ENCODE data around the gene TMEM9. TPM values are rescaled to one million over a fixed set of nuclear protein-coding genes. Genes with fewer than 3 reads are reported as not detected.
A peak's percentile ranks its signal among the peaks of the same experiment; 100 is the strongest.

The TMEM9 gene
- total RNA-seq, 2 donors from 2014 or later: 131 to 164 TPM

DNA sequence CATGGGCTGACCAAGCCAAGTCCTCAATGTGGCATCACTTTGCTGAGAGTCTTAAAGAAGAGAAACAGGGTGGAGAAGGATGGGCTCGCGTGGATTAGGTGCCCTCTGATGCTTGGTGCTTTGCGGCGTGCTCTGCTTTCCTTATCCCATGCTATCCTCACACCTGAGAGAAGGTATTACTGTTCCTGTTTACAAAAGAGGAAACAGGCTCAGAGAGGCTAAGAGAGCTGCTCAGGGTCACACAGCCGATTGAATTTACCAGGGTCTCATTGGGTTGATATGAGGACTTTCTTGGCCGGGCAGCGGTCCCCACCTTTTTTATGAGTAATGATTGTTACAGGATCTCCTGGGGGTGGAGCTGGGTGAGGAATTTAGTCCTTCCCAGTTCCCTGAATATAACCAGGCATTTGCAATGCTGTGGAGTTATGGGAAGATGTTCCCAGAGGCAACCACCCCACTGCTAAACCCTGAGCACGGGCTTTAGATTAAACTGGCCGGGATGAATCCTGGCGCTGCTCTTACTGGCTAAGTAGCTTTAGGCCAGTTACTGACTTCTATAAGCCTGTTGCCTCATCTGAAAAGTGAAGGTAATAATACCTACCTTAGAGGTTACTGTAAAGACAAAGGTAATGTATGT, 31.8 kb downstream of the TMEM9 start:
- intact Hi-C loops (cut with DNase I): no loop called here
- no peak for DNase-seq (ENCODE audit: low spot score)
- H3K9me3 ChIP-seq: no peaks in the 10 kb centered on the region
- 79% methylated on average over 10 of the region's 10 CpGs for WGBS
- no peak overlapping the region for H3K27ac ChIP-seq
- TF ChIP-seq, protein P1, sequence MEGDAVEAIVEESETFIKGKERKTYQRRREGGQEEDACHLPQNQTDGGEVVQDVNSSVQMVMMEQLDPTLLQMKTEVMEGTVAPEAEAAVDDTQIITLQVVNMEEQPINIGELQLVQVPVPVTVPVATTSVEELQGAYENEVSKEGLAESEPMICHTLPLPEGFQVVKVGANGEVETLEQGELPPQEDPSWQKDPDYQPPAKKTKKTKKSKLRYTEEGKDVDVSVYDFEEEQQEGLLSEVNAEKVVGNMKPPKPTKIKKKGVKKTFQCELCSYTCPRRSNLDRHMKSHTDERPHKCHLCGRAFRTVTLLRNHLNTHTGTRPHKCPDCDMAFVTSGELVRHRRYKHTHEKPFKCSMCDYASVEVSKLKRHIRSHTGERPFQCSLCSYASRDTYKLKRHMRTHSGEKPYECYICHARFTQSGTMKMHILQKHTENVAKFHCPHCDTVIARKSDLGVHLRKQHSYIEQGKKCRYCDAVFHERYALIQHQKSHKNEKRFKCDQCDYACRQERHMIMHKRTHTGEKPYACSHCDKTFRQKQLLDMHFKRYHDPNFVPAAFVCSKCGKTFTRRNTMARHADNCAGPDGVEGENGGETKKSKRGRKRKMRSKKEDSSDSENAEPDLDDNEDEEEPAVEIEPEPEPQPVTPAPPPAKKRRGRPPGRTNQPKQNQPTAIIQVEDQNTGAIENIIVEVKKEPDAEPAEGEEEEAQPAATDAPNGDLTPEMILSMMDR (IDR thresholded peaks at IDR 0.05): no peak
- TF ChIP-seq POLR2A (IDR thresholded peaks at IDR 0.05): no peak
- TF ChIP-seq POLR2AphosphoS5 (IDR thresholded peaks at IDR 0.05): no peak
- no peaks in the 10 kb centered on the region for H3K36me3 ChIP-seq
- no peaks in the 10 kb centered on the region for H3K4me1 ChIP-seq (replicated peaks)
- no peak overlapping the region for H3K4me3 ChIP-seq
- H3K27me3 ChIP-seq (replicated peaks; ENCODE audit: insufficient read depth): no peaks in the 10 kb centered on the region

DNA sequence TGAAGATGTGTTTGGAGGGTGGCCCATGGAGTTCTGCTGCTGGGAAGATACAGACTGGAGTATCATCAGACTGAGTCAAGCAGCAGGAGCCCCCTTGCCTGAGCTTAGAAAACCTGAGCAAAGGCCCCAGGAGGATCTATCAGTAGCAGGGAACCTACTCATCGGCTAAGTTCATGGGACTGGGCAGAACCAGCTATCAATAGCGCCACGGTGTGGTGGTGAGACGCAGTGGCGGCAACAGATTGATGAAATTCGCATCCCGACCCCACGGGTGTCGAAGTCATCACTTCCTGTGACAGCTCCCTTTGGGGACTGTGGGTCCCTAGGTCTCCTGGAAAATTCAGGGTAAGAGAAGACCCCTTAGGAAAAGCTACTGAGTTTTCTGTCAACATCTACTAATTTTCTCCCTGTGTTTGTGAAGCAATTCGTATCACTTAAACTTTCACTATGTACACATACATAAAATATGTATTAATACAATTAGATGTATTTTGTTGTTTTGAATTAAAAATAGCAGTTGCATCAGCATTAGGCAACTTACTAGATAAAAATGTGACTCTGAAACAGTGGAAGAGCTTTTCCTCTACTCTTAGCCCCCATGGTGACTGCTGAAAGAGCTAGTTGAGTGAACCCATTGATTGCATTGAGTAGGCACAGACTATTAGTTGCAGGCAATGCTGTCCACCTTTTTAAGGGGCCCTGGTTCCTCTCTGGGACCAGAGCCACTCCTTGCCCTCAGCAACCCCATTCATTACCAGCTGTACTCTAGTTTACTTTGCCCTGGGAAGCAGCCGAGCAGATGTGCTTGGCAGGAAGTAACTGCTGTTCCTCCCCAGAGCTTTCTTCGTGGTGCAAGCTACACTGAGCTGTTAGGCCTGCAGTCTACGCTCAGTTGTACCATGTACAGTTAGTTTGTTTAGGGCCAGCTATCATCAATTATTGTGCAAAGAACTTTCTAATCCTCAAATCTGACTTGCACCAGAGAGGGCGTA, 34.8 kb downstream of the TMEM9 start:
- H3K9me3 ChIP-seq: no peaks in the 10 kb centered on the region
- H3K4me3 ChIP-seq: no peak overlapping the region
- no peak for DNase-seq (ENCODE audit: low spot score)
- H3K4me1 ChIP-seq (replicated peaks): no peaks in the 10 kb centered on the region
- no peak overlapping the region for H3K27ac ChIP-seq
- H3K27me3 ChIP-seq (replicated peaks; ENCODE audit: insufficient read depth): no peaks in the 10 kb centered on the region
- H3K36me3 ChIP-seq: no peaks in the 10 kb centered on the region
- intact Hi-C loops (cut with DNase I): no loop called here
- 32% methylated on average over 14 of the region's 14 CpGs for WGBS
- no peak for TF ChIP-seq POLR2A (IDR thresholded peaks at IDR 0.05)
- TF ChIP-seq, protein P1 (IDR thresholded peaks at IDR 0.05): peak in 2 of 4 experiments; percentile 21 to 43
- no peak for TF ChIP-seq POLR2AphosphoS5 (IDR thresholded peaks at IDR 0.05)

DNA sequence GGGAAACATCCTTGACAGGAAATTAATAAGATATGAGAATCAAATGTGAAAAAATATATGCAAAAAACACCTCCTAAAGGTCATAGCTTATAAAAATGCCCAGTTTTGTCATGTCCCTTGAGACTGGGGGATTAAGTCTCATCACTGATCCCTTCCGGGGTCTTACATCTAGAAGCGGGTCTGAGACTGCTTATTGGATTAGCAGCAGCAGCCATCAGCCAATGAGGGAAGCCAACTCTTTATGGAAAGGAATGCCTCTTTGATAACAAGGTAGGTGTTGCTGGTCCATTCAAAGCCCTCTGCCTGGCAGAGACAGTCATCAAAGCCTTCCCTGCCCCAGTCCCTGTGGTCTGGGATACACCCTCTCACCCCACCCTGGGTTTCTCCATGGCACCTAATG, 38.2 kb downstream of the TMEM9 start:
- H3K27ac ChIP-seq: no peak overlapping the region
- WGBS: 98% methylated on average over 2 of the region's 2 CpGs
- no peak for DNase-seq (ENCODE audit: low spot score)
- no peak overlapping the region for H3K4me3 ChIP-seq
- H3K27me3 ChIP-seq (replicated peaks; ENCODE audit: insufficient read depth): no peaks in the 10 kb centered on the region
- TF ChIP-seq, protein P1 (IDR thresholded peaks at IDR 0.05): no peak
- TF ChIP-seq POLR2A (IDR thresholded peaks at IDR 0.05) (no peak), POLR2AphosphoS5 (IDR thresholded peaks at IDR 0.05) (no peak)
- no peaks in the 10 kb centered on the region for H3K9me3 ChIP-seq
- no peaks in the 10 kb centered on the region for H3K4me1 ChIP-seq (replicated peaks)
- intact Hi-C loops (cut with DNase I): no loop called here
- no peaks in the 10 kb centered on the region for H3K36me3 ChIP-seq

DNA sequence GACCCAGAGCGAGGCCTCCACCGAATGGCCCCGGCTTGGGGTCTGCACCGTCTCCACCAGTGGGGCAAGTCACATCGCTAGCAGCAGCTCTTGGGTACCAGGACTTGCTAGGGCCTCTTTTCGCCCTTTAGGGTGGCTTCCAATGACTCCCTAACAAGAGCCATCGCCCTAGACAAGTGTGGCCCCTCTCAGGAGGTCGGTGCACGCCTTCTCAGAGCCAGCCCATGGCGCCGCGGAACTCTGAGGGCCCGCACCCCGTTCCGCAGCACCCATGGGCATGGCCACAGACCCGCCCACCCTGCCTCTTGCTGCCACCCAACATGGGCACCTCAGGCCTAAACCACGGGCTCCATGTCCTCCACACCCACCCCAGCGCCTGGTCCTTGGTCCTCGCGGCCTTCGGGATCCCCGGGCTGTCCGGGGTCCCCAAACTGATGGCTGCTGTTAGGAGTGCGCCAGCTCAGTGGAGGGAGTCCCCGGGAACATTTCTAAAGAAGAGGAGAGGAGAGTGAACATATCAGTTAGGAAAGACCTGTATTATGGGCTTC, 38.8 kb downstream of the TMEM9 start:
- Histone ChIP-seq H3K36me3 (no peaks in the 10 kb centered on the region), H3K27me3 (replicated peaks; ENCODE audit: insufficient read depth) (no peaks in the 10 kb centered on the region), H3K9me3 (no peaks in the 10 kb centered on the region), H3K4me1 (replicated peaks) (no peaks in the 10 kb centered on the region), H3K27ac (no peak overlapping the region), H3K4me3 (no peak overlapping the region)
- TF ChIP-seq POLR2AphosphoS5 (IDR thresholded peaks at IDR 0.05) (no peak), POLR2A (IDR thresholded peaks at IDR 0.05) (no peak)
- TF ChIP-seq, protein P1 (IDR thresholded peaks at IDR 0.05): no peak
- intact Hi-C loops (cut with DNase I): loop anchor here (2.0 kb wide), 1 partner anchor 145 kb away; no protein-coding TSS in a partner anchor
- no peak for DNase-seq (ENCODE audit: low spot score)
- WGBS: 97% methylated on average over 25 of the region's 25 CpGs
